Activated naive CD8-positive, alpha-beta T cell treated with anti-CD3 and anti-CD28 coated beads, Interleukin-2, amount 50 U/mL, for 24 hours (primary cell): ENCODE measurements around the gene HHIPL1.

Experiments
- ATAC-seq: fragments of 150-1000 bp; cut with Tn5 transposase; one replicate; pipeline ENCODE4 v1.10.0; 2021
- DNase-seq: peaks from one replicate; pipeline ENCODE4 v3.0.0; 2021
- H3K27ac Mint-ChIP-seq: one replicate; pipeline ENCODE4 v1.8.0; 2021; ENCODE audit warnings: mild to moderate bottlenecking, mixed read lengths
- H3K27me3 Mint-ChIP-seq: one replicate; pipeline ENCODE4 v1.8.0; 2021; ENCODE audit warnings: mixed read lengths
- H3K36me3 Mint-ChIP-seq: one replicate; pipeline ENCODE4 v1.8.0; 2021; ENCODE audit warnings: low read depth, mixed read lengths
- H3K4me1 Mint-ChIP-seq: one replicate; pipeline ENCODE4 v1.8.0; 2021; ENCODE audit warnings: mixed read lengths
- H3K4me3 Mint-ChIP-seq: one replicate; pipeline ENCODE4 v1.8.0; 2021; ENCODE audit warnings: mild to moderate bottlenecking, moderate library complexity, mixed read lengths
- H3K9me3 Mint-ChIP-seq: one replicate; pipeline ENCODE4 v1.8.0; 2021; ENCODE audit warnings: mixed read lengths

The HHIPL1 gene

DNA sequence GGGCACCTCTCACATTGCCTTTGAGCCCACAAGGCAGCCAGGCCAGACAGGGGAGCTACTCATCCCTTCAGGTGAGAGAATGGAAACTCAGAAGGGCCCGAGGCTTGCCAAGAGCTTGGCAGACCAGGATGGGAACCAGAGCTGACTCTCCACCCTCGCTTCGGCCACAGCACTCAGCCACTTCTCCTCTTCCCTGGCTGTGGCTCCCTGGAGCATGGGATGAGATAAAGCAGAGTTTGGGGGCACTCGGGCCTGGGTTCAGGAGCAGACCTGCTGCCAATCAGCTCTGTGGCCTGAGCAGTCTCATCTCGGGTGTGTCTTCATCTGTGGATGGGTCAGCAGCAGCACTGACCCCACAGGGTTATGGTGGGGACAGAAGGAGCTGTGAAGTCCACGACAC, 20.9 kb upstream of the HHIPL1 start:
- no peak for DNase-seq
- peaks cover 2% of the 10 kb centered on the region for H3K4me1 Mint-ChIP-seq
- H3K27me3 Mint-ChIP-seq: peaks cover 36% of the 10 kb centered on the region
- no peak for ATAC-seq
- no peak overlapping the region for H3K27ac Mint-ChIP-seq
- no peaks in the 10 kb centered on the region for H3K36me3 Mint-ChIP-seq
- no peak overlapping the region for H3K4me3 Mint-ChIP-seq
- H3K9me3 Mint-ChIP-seq: no peaks in the 10 kb centered on the region

DNA sequence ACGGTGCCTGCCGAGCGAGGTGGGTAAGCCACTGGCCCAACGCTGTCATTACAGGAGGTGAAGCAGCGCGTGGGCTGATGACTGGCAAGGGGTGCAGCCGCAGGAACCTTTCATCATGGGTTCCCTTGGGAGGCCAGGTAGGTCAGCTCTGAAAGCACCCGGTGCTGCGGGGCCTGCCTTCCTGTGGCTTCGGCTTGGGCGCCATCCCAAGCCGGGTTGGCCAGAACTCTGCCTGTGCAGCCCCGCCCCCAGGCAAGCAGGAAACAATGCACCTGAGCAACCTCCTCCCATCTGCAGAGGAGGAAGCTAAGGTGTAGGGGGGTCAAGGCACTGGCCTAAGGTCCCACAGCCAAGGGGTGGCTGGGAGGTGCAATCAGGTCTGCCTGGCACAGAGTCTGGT, 20.0 kb upstream of the HHIPL1 start:
- DNase-seq: no peak
- Mint-ChIP-seq H3K27ac (no peak overlapping the region), H3K27me3 (peaks cover 34% of the 10 kb centered on the region), H3K4me1 (peaks cover under 1% of the 10 kb centered on the region), H3K4me3 (no peak overlapping the region), H3K36me3 (no peaks in the 10 kb centered on the region), H3K9me3 (no peaks in the 10 kb centered on the region)
- no peak for ATAC-seq

DNA sequence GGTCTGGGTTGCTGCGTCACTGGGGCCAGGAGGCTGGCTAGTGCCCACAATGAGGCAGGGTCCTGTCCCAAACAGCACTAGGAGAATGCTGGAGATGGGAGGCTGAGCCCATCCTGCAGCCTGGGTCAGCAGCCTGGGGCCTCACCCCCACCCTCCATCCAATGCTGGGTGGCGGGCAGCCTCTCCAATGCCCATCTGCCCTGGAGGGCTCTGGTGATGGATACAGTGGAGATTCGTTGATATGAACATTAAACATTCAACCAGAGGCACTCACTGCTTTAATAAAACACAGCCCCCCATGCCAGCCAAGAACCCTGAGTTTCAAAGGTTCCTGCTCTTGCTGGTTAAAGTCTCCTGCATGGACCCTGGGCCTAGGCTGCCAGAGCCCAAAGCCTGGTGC, 19.5 kb upstream of the HHIPL1 start:
- ATAC-seq (no peak), DNase-seq (no peak)
- H3K9me3 Mint-ChIP-seq: no peaks in the 10 kb centered on the region
- H3K27me3 Mint-ChIP-seq: peaks cover 34% of the 10 kb centered on the region
- no peak overlapping the region for H3K4me3 Mint-ChIP-seq
- no peaks in the 10 kb centered on the region for H3K4me1 Mint-ChIP-seq
- H3K27ac Mint-ChIP-seq: no peak overlapping the region
- no peaks in the 10 kb centered on the region for H3K36me3 Mint-ChIP-seq

DNA sequence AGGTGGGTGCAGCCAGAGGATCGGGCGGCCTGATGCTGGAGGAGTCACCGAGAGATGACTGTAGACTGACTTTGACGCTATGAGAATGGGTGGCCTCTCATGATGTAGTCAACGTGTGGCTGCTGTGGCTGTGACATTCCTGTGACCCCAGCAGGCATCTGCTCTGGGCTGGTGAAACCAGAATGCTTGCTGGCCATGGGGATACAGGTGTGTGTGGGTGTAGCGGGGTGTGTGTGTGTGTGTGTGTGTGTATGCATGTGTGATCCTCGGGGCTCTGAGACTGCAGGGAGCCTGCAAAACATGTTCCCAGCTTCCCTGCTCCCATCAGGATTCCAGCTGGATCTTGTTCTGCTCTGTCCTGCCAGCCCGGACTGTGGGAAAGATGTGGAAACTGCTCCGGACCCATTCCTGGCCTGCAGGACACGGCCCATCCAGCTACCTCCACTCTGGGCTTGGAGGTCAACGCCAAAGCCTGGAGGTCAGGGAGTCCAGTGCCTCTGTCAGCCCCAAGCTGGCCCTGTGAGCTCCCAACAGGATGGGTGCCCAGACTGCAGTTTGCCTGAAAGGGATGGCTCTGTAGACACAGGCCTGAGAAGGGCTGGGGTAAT, 18.8 kb upstream of the HHIPL1 start:
- Mint-ChIP-seq H3K9me3 (no peaks in the 10 kb centered on the region), H3K27me3 (peaks cover 34% of the 10 kb centered on the region), H3K27ac (no peak overlapping the region), H3K36me3 (no peaks in the 10 kb centered on the region), H3K4me3 (no peak overlapping the region), H3K4me1 (no peaks in the 10 kb centered on the region)
- ATAC-seq (no peak), DNase-seq (no peak)

DNA sequence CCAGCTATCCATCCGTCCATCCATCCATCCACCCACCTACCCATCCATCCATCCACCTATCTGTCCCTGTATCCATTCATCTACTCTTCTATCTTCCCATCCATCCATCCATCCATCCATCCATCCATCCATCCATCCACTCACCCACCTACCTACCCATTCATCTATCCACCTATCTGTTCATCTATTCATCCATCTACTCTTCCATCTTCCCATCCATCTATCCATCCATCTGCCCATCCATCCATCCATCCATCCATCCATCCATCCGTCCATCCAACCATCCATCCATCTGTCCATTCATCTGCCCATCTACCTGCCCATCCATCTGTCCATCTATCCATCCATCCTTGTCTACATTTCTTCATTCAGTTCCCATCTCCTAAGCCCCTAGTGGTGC, 17.8 kb upstream of the HHIPL1 start:
- ATAC-seq (no peak), DNase-seq (no peak)
- H3K27ac Mint-ChIP-seq: no peak overlapping the region
- peaks cover 31% of the 10 kb centered on the region for H3K27me3 Mint-ChIP-seq
- no peaks in the 10 kb centered on the region for H3K4me1 Mint-ChIP-seq
- H3K36me3 Mint-ChIP-seq: no peaks in the 10 kb centered on the region
- no peaks in the 10 kb centered on the region for H3K9me3 Mint-ChIP-seq
- no peak overlapping the region for H3K4me3 Mint-ChIP-seq

DNA sequence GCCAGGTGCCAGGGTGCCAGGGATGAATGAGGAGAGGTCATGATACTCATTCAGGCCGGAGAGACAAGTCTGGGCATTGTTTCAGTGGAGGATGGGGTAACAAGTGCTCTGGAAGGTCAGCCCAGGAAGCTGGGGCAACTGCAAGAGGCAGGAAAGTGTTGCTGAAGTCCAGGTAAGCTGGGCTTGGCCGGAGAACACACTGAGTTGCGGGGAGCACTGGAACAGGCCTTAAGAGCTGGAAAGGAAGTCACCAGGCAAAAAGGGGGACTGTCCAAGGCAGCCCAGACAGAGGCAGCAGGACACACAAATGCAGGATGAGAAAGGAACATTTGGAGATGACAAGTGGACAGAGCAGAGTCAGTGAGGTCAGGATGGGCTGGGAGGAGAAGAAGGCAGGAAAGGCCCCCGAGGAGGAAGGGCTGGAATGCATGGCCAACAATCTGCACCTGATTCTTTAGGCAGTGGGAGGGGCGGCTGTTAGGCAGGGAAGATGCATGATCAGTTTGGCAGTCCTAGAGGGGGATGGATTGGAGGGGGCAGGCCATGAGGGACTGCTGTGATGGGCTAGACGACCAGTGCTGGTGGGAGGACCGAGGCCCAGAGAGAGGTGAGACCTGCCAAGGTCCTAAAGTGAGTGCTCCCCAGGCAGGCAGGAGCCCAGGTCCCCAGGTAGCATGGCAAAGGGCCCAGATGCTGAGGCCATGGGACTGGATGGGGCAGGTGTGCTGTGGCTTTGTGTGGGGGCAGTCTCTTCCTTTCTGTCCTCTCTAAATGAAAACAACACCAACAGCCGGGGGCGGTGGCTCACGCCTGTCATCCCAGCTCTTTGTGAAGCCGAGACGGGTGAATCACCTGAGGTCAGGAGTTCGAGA, 17.2 kb upstream of the HHIPL1 start:
- DNase-seq (no peak), ATAC-seq (no peak)
- H3K4me1 Mint-ChIP-seq: no peaks in the 10 kb centered on the region
- no peak overlapping the region for H3K27ac Mint-ChIP-seq
- H3K27me3 Mint-ChIP-seq: peaks cover 28% of the 10 kb centered on the region
- no peaks in the 10 kb centered on the region for H3K36me3 Mint-ChIP-seq
- H3K4me3 Mint-ChIP-seq: no peak overlapping the region
- H3K9me3 Mint-ChIP-seq: no peaks in the 10 kb centered on the region

DNA sequence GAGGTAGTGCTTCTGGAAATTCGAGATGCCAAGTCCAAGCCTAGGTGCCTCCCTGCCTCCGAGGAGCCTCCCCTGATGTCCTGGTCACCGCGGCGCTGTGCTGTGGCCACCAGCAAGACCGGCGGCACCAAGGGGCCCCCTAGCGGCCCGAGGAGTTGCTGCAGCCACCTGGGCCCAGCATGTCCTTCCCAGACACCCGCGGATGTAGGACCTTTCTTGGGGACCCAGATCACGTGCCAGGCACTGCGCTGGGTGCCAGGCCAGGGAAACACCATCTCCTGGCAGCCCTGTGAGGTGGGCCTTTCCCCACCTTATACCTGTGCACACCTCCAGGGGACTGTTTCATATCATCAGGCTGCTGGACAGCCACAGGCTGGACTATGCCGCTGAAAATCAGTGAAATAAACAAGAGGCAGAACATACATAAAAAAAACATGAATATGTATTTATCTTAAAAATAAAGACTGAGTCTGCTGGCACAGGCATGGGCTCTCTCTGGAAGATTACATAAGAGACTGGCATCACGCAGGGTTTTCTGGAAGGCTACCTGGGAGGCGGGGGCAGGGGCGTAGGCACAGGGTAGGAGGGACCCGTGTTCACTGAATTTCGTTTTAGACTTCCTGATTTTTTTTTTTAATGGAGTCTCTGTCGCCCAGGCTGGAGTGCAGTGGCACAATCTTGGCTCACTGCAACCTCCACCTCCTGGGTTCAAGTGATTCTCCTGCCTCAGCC, 15.9 kb upstream of the HHIPL1 start:
- Mint-ChIP-seq H3K4me3 (no peak overlapping the region), H3K27ac (no peak overlapping the region), H3K4me1 (no peaks in the 10 kb centered on the region), H3K9me3 (no peaks in the 10 kb centered on the region), H3K27me3 (peaks cover 22% of the 10 kb centered on the region), H3K36me3 (no peaks in the 10 kb centered on the region)
- peak; percentile 71 for DNase-seq
- ATAC-seq: peak; percentile 70

DNA sequence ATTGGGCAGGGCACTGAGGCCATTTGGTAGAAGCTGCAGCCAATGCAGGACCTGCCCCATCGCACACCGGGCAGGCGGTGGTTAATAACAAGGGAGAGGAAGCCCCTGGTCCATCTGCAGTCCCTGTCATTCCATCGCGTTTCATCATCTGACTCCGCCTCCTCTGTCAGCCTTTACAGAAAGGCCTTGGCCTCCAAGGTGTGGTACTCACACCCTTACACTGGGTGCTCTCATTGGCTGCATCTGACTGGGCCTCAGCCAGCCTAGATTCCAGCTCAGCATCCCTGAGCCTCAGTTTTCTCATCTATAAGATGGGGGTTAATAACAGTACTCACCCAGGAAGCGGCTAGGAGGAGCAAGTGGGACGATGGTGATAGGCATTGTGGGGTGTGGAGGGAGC, 14.7 kb upstream of the HHIPL1 start:
- Mint-ChIP-seq H3K36me3 (no peaks in the 10 kb centered on the region), H3K27me3 (peaks cover 15% of the 10 kb centered on the region), H3K9me3 (no peaks in the 10 kb centered on the region), H3K27ac (no peak overlapping the region), H3K4me1 (no peaks in the 10 kb centered on the region), H3K4me3 (no peak overlapping the region)
- DNase-seq: no peak
- no peak for ATAC-seq

DNA sequence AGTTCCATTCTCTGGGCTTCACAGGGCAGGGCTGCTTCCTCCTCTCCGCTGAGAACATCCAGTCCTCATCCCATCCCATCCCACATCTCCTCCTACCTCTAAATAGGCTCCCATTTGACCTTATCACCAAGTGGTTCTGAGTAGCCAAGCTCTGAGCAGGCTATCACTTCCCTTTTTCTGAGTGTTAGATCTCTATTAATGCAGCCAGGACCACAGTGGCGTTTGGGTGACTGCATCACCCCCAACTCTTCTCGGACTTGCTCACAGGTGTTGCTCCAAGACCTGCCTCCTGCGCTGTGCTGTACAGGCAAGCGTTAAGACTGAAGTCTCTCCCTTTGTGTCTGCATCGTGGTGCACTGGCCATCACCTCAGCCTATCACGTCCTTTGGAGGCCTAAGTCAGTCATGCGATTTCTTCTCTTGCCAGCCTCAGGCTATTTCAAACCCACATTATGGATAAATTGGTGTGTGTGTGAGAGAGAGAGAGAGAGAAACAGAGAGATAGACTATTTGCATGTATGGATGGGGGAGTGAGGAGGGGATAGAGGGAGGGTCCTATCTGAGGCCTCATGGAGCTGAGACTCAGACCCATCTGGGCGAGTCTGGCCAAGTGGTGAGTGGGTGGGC, 12.4 kb upstream of the HHIPL1 start:
- H3K27me3 Mint-ChIP-seq: peaks cover 5% of the 10 kb centered on the region
- H3K4me1 Mint-ChIP-seq: no peaks in the 10 kb centered on the region
- H3K4me3 Mint-ChIP-seq: no peak overlapping the region
- ATAC-seq (no peak), DNase-seq (no peak)
- no peaks in the 10 kb centered on the region for H3K36me3 Mint-ChIP-seq
- no peak overlapping the region for H3K27ac Mint-ChIP-seq
- H3K9me3 Mint-ChIP-seq: no peaks in the 10 kb centered on the region

DNA sequence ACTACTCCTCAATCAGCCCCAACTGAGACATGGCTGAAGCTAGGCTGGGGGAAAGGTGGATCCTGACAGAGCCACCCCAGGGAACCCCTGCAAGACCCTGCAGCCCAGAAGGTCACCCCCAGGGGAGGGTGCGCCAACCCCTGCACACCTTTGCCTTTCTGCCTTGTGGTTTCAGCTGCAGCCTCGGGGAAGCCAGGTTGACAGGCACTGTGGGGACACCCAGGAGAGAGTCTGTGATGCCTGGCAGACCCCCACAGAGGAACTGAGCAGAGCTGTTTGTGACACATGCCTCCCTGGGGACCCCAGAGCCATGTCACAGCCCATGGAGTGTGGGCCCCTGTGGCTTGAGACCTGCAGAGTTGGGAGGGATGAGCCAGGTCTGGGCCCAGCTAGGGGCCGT, 11.8 kb upstream of the HHIPL1 start:
- no peak for ATAC-seq
- Mint-ChIP-seq H3K9me3 (no peaks in the 10 kb centered on the region), H3K27ac (no peak overlapping the region), H3K4me3 (no peak overlapping the region), H3K36me3 (no peaks in the 10 kb centered on the region), H3K27me3 (peaks cover 4% of the 10 kb centered on the region), H3K4me1 (no peaks in the 10 kb centered on the region)
- DNase-seq: no peak

DNA sequence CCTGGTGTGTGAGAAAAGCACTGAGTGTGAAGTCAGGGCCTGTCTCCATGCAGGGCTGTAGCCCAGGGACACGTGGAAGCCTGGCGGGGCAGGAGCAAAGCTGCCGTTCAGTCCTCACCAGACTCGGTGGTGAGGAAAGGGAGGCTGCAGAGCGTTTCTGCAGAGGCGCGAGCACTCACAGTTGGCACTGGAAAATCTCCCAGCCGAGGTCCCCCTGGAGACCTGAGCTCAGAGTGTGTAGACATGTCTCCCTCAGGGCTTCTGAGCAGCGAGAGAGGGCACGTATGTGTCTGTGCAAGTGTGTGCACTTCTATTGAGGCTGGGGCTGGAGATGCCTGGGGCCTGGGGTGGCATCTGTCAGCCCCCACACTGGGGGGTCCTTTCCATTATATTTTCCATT, 11.0 kb upstream of the HHIPL1 start:
- ATAC-seq: no peak
- Mint-ChIP-seq H3K4me1 (no peaks in the 10 kb centered on the region), H3K27ac (no peak overlapping the region), H3K4me3 (no peak overlapping the region), H3K9me3 (no peaks in the 10 kb centered on the region), H3K27me3 (peaks cover 4% of the 10 kb centered on the region), H3K36me3 (no peaks in the 10 kb centered on the region)
- DNase-seq: no peak

DNA sequence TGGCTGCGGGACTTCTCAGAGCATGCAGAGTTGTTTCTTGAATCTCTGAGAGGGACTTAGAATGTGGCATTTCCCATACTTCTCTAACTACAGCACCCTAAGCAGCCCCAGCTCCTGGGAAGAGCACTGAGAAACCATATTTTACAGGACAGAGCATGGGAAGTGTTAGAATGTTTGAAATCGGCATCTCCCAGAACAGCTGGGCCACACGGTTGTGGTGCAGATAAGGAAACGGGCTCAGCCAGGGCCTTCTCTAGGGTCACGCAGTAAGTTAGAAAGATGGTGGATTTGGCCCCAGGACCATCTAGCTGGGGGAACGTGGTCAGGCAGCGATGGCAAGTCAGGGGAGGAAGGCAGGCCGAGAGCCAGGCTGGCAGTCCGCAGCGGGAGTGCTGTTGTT, 10.5 kb upstream of the HHIPL1 start:
- peaks cover 2% of the 10 kb centered on the region for H3K27me3 Mint-ChIP-seq
- H3K27ac Mint-ChIP-seq: no peak overlapping the region
- ATAC-seq: no peak
- H3K4me1 Mint-ChIP-seq: no peaks in the 10 kb centered on the region
- H3K36me3 Mint-ChIP-seq: no peaks in the 10 kb centered on the region
- no peaks in the 10 kb centered on the region for H3K9me3 Mint-ChIP-seq
- no peak for DNase-seq
- H3K4me3 Mint-ChIP-seq: no peak overlapping the region

DNA sequence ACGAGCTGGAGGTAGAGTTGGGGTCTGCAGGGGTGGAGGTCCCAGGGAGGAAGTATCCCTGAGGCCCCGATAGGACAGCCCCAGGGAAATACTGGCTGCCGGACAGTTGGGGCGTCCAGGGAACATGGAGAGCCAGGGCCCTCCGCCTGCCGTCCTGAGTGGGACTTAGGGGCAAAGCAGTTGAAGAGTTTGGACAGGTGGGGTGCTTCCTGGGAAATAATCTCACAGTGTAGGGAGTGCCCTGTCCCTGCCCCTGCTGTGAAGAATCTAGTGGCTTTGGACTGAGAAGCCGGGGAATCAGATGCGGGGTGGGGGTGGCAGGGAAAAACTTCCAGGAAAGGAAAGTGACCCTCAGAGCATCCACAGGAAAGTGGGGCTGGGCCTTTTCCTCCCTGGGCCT, 9.8 kb upstream of the HHIPL1 start:
- DNase-seq (no peak), ATAC-seq (no peak)
- Mint-ChIP-seq H3K36me3 (no peaks in the 10 kb centered on the region), H3K9me3 (no peaks in the 10 kb centered on the region), H3K27me3 (peaks cover 2% of the 10 kb centered on the region), H3K4me1 (no peaks in the 10 kb centered on the region), H3K27ac (no peak overlapping the region), H3K4me3 (no peak overlapping the region)

DNA sequence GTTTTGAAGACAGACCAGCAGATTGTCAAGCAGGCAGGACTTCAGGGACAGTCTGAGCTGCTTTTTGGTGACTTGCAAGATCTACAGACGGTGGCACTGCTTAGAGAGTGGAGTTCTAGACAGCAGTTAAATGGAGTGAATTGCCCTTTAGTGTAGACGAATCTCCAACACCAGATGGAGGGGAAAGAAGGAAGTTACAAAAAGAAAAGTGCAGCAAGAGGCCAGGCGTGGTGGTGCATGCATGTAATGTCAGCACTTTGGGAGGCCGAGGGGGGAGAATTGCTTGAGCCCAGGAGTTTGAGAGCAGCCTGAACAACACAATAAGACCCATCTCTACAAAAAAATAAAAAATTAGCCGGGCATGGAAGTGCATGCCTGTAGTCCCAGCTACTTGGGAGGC, 8.4 kb upstream of the HHIPL1 start:
- H3K4me1 Mint-ChIP-seq: no peaks in the 10 kb centered on the region
- H3K27me3 Mint-ChIP-seq: peaks cover 2% of the 10 kb centered on the region
- DNase-seq (no peak), ATAC-seq (no peak)
- no peak overlapping the region for H3K4me3 Mint-ChIP-seq
- no peaks in the 10 kb centered on the region for H3K36me3 Mint-ChIP-seq
- no peaks in the 10 kb centered on the region for H3K9me3 Mint-ChIP-seq
- no peak overlapping the region for H3K27ac Mint-ChIP-seq

DNA sequence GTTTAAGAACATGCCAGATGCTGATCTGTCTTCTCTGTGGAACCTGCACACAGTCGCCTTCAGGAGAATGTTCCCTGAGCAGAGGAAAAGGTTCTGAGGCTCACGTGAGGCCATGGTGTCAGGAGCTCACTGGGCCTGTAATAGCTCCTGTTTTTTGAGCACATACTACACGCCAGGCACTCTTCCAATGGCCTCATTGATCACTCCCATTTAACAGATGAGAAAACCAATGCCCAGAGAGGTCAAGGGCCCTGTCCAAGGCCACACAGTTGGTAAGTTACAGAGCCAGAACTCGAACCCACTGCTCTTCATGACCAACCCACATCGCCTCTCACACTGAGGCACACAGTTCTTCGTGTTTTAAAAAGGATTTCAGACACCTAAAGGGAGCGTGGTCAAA, 7.3 kb upstream of the HHIPL1 start:
- H3K27me3 Mint-ChIP-seq: peaks cover 2% of the 10 kb centered on the region
- no peak overlapping the region for H3K27ac Mint-ChIP-seq
- ATAC-seq: no peak
- no peak for DNase-seq
- no peaks in the 10 kb centered on the region for H3K9me3 Mint-ChIP-seq
- H3K4me1 Mint-ChIP-seq: no peaks in the 10 kb centered on the region
- no peak overlapping the region for H3K4me3 Mint-ChIP-seq
- H3K36me3 Mint-ChIP-seq: no peaks in the 10 kb centered on the region
